Measurements from ENCODE around the gene TP63. TPM values are rescaled to one million over a fixed set of nuclear protein-coding genes. Genes with fewer than 3 reads are reported as not detected.

Gene TP63
- total RNA-seq, 1 experiment from 2014 or later, result 3.6 TPM

Small RNA genes within 50 kb of the gene (microRNA-seq; reads per million reads assigned to microRNA genes)
- gene MIR944 (ENCODE audit: borderline number of aligned reads, borderline replicate concordance), result 6.1 reads per million

All from PC-9 (cell line).